Trophoblast cell (in vitro differentiated cells and primary cell): ENCODE data around the gene ZFAND3.
A peak's percentile ranks its signal among the peaks of the same experiment; 100 is the strongest.

Experiments used
- DNase-seq, 2 donors: peaks; one replicate each; pipeline ENCODE4 v3.0.0-alpha.2; 2016
- H2AFZ ChIP-seq: 2 replicates; pipeline ENCODE4 v1.6.1; 2013; ENCODE audit warnings: low read length, moderate library complexity, mild to moderate bottlenecking; ENCODE audit not compliant: insufficient read depth, poor library complexity
- H2AK5ac ChIP-seq: 2 replicates; pipeline ENCODE4 v1.6.1; 2013; ENCODE audit warnings: mild to moderate bottlenecking, low read length
- H2BK120ac ChIP-seq: 2 replicates; pipeline ENCODE4 v1.6.1; 2013; ENCODE audit warnings: low read length, mild to moderate bottlenecking, moderate library complexity; ENCODE audit not compliant: insufficient read depth, poor library complexity
- H2BK12ac ChIP-seq: 2 replicates; pipeline ENCODE4 v1.6.1; 2013; ENCODE audit warnings: mild to moderate bottlenecking, low read length, moderate library complexity
- H2BK5ac ChIP-seq: 2 replicates; pipeline ENCODE4 v1.6.1; 2013; ENCODE audit warnings: low read length, low read depth, moderate library complexity, mild to moderate bottlenecking; ENCODE audit not compliant: poor library complexity
- H3K14ac ChIP-seq: 2 replicates; pipeline ENCODE4 v1.6.1; 2013; ENCODE audit warnings: mild to moderate bottlenecking, low read length
- H3K18ac ChIP-seq: 2 replicates; pipeline ENCODE4 v1.6.1; 2013; ENCODE audit warnings: mild to moderate bottlenecking, low read length
- H3K23ac ChIP-seq: 2 replicates; pipeline ENCODE4 v1.6.1; 2013; ENCODE audit warnings: low read length
- H3K27ac ChIP-seq: 2 replicates; pipeline ENCODE4 v1.5.1; 2013; ENCODE audit warnings: low read depth, mild to moderate bottlenecking, inconsistent platforms, low read length, moderate library complexity
- H3K27me3 ChIP-seq: 2 replicates; pipeline ENCODE4 v1.6.1; 2013; ENCODE audit warnings: inconsistent platforms, mild to moderate bottlenecking, low read length, moderate library complexity; ENCODE audit not compliant: insufficient read depth
- H3K36me3 ChIP-seq, 2 experiments: 1 replicate in 1 of 2; 2 replicates in 1 of 2; pipeline ENCODE4 v1.6.1; 2013; ENCODE audit warnings: low read length in 2 of 2, mild to moderate bottlenecking in 2 of 2, moderate library complexity in 1 of 2; ENCODE audit not compliant: insufficient read depth in 2 of 2, control insufficient read depth in 1 of 2
- H3K4ac ChIP-seq: 2 replicates; pipeline ENCODE4 v1.6.1; 2013; ENCODE audit warnings: low read depth, mild to moderate bottlenecking, low read length, moderate library complexity
- H3K4me1 ChIP-seq, 2 experiments: 1 replicate in 1 of 2; 2 replicates in 1 of 2; pipeline ENCODE4 v1.6.1; 2013; ENCODE audit warnings: low read length in 2 of 2, mild to moderate bottlenecking in 2 of 2, moderate library complexity in 1 of 2; ENCODE audit not compliant: insufficient read depth in 2 of 2, control insufficient read depth in 1 of 2
- H3K4me2 ChIP-seq: 2 replicates; pipeline ENCODE4 v1.6.1; 2013; ENCODE audit warnings: inconsistent platforms, mild to moderate bottlenecking, low read length, moderate library complexity
- H3K4me3 ChIP-seq: 2 replicates; pipeline ENCODE4 v1.5.1; 2013; ENCODE audit warnings: mild to moderate bottlenecking, low read depth, low read length, inconsistent platforms
- H3K79me1 ChIP-seq: one replicate; pipeline ENCODE4 v1.6.1; 2013; ENCODE audit warnings: low read length
- H3K79me2 ChIP-seq: 2 replicates; pipeline ENCODE4 v1.6.1; 2013; ENCODE audit warnings: low read length, mild to moderate bottlenecking; ENCODE audit not compliant: control insufficient read depth, insufficient read depth, poor library complexity
- H3K9ac ChIP-seq: 2 replicates; pipeline ENCODE4 v1.6.1; 2013; ENCODE audit warnings: mild to moderate bottlenecking, low read length
- H3K9me3 ChIP-seq: 2 replicates; pipeline ENCODE4 v1.6.1; 2013; ENCODE audit warnings: low read depth, mild to moderate bottlenecking, control low read depth, inconsistent platforms, low read length; ENCODE audit not compliant: insufficient read depth
- H4K12ac ChIP-seq: 2 replicates; pipeline ENCODE4 v1.6.1; 2013; ENCODE audit warnings: low read depth, mild to moderate bottlenecking, low read length, moderate library complexity
- H4K8ac ChIP-seq: 2 replicates; pipeline ENCODE4 v1.6.1; 2013; ENCODE audit warnings: low read depth, mild to moderate bottlenecking, low read length, moderate library complexity
- H4K91ac ChIP-seq: one replicate; pipeline ENCODE4 v1.6.1; 2013; ENCODE audit warnings: low read depth, mild to moderate bottlenecking, low read length, moderate library complexity
- WGBS: extraction: QIAGEN DNeasy Blood & Tissue Kit; methylation state at CpG from one replicate; pipeline ENCODE4 v1.1.7; 2013; ENCODE audit warnings: missing lambda C conversion rate; ENCODE audit not compliant: insufficient read length, insufficient coverage; ENCODE audit errors: extremely low coverage; 5-methylcytosine and 5-hydroxymethylcytosine counted together

The ZFAND3 gene

GRCh38 chr6:38091613-38092012 is 272.1 kb downstream of the ZFAND3 start:
- Histone ChIP-seq H3K18ac (no peak overlapping the region), H3K4me2 (no peak overlapping the region), H4K91ac (no peak overlapping the region)

GRCh38 chr6:38092465-38092864 is 272.9 kb downstream of the ZFAND3 start:
- Histone ChIP-seq H3K4me2 (no peak overlapping the region), H2AFZ (no peak overlapping the region), H4K8ac (no peak overlapping the region), H3K18ac (no peak overlapping the region), H3K4ac (no peak overlapping the region), H3K27ac (no peak overlapping the region), H4K12ac (no peak overlapping the region), H3K14ac (no peak overlapping the region), H3K79me2 (peaks cover 2% of the 10 kb centered on the region), H3K36me3 (peaks cover 0 to 3% of the 10 kb centered on the region in 2 experiments), H2BK12ac (no peak overlapping the region), H3K9ac (no peak overlapping the region), H3K27me3 (no peaks in the 10 kb centered on the region), H3K4me3 (no peak overlapping the region), H4K91ac (no peak overlapping the region), H3K9me3 (no peaks in the 10 kb centered on the region), H3K23ac (no peak overlapping the region), H2AK5ac (no peak overlapping the region), H2BK120ac (no peak overlapping the region), H3K79me1 (no peaks in the 10 kb centered on the region), H3K4me1 (peaks cover 3% of the 10 kb centered on the region in 2 experiments), H2BK5ac (no peak overlapping the region)
- DNase-seq, result no peak
- no CpG with 5 or more reads among the region's 4 CpGs for WGBS

More at GRCh38 chr6:38091613-38092012, 272.1 kb downstream of the ZFAND3 start:
- no peak overlapping the region for H4K12ac ChIP-seq
- WGBS, result no CpG with 5 or more reads among the region's 6 CpGs
- no peaks in the 10 kb centered on the region for H3K9me3 ChIP-seq
- H3K9ac ChIP-seq, result no peak overlapping the region
- H4K8ac ChIP-seq, result no peak overlapping the region
- peaks cover 2% of the 10 kb centered on the region for H3K79me2 ChIP-seq
- no peak overlapping the region for H2BK5ac ChIP-seq
- peaks cover 0 to 3% of the 10 kb centered on the region in 2 experiments for H3K36me3 ChIP-seq
- no peak overlapping the region for H2AFZ ChIP-seq
- DNase-seq, result no peak
- H3K23ac ChIP-seq, result no peak overlapping the region
- H3K14ac ChIP-seq, result no peak overlapping the region
- H3K79me1 ChIP-seq, result no peaks in the 10 kb centered on the region
- no peak overlapping the region for H3K4ac ChIP-seq
- peaks cover 3% of the 10 kb centered on the region in 2 experiments for H3K4me1 ChIP-seq
- no peak overlapping the region for H2AK5ac ChIP-seq
- no peak overlapping the region for H2BK120ac ChIP-seq
- no peak overlapping the region for H3K4me3 ChIP-seq
- no peak overlapping the region for H2BK12ac ChIP-seq
- H3K27me3 ChIP-seq, result no peaks in the 10 kb centered on the region
- no peak overlapping the region for H3K27ac ChIP-seq

- no peak overlapping the region for H2BK5ac ChIP-seq
- no peak overlapping the region for H3K27ac ChIP-seq
- no peak overlapping the region for H3K4me2 ChIP-seq
- H2AK5ac ChIP-seq, result no peak overlapping the region
- no peak overlapping the region for H3K23ac ChIP-seq
- H3K4me3 ChIP-seq, result no peak overlapping the region
- H4K91ac ChIP-seq, result no peak overlapping the region
- no peak overlapping the region for H3K18ac ChIP-seq
- H4K12ac ChIP-seq, result no peak overlapping the region
- no peak overlapping the region for H2BK120ac ChIP-seq
- no peak overlapping the region for H2AFZ ChIP-seq
- H3K4me1 ChIP-seq, result peaks cover 3% of the 10 kb centered on the region in 2 experiments
- no peak overlapping the region for H3K4ac ChIP-seq
- peaks cover 0 to 3% of the 10 kb centered on the region in 2 experiments for H3K36me3 ChIP-seq
- H3K9ac ChIP-seq, result no peak overlapping the region
- H3K9me3 ChIP-seq, result no peaks in the 10 kb centered on the region
- H3K79me2 ChIP-seq, result peaks cover 2% of the 10 kb centered on the region
- H2BK12ac ChIP-seq, result no peak overlapping the region
- no peaks in the 10 kb centered on the region for H3K27me3 ChIP-seq
- no peak overlapping the region for H4K8ac ChIP-seq
- no peaks in the 10 kb centered on the region for H3K79me1 ChIP-seq
- DNase-seq, result no peak
- no peak overlapping the region for H3K14ac ChIP-seq
Observed at GRCh38 chr6:38092964-38093363, 273.4 kb downstream of the ZFAND3 start.

- Histone ChIP-seq H3K4ac (no peak overlapping the region), H2AK5ac (no peak overlapping the region), H3K27ac (no peak overlapping the region), H3K4me1 (peaks cover 3% of the 10 kb centered on the region in 2 experiments), H3K18ac (no peak overlapping the region), H3K14ac (no peak overlapping the region), H3K79me1 (no peaks in the 10 kb centered on the region), H2AFZ (no peak overlapping the region), H4K12ac (no peak overlapping the region), H3K9me3 (no peaks in the 10 kb centered on the region), H3K23ac (no peak overlapping the region), H3K79me2 (peaks cover 2% of the 10 kb centered on the region), H2BK120ac (no peak overlapping the region), H3K4me2 (no peak overlapping the region), H2BK5ac (no peak overlapping the region), H2BK12ac (no peak overlapping the region), H4K91ac (no peak overlapping the region), H3K36me3 (peaks cover 0 to 3% of the 10 kb centered on the region in 2 experiments), H3K9ac (no peak overlapping the region), H3K27me3 (no peaks in the 10 kb centered on the region), H4K8ac (no peak overlapping the region), H3K4me3 (no peak overlapping the region)
- peak in 1 of 2 donors; percentile 65 for DNase-seq
- WGBS, result no CpG with 5 or more reads among the region's 2 CpGs
Observed at GRCh38 chr6:38095054-38095453, 275.5 kb downstream of the ZFAND3 start.
